Glutamatergic neuron (in vitro differentiated cells): Measurements from ENCODE around the gene METTL8. TPM values are rescaled to one million over a fixed set of nuclear protein-coding genes. Genes with fewer than 3 reads are reported as not detected.

Experiments
- DNase-seq: peaks from one replicate; pipeline ENCODE4 v3.0.0; 2022
- H3K27ac Mint-ChIP-seq: one replicate; pipeline ENCODE4 v1.8.0; 2020; ENCODE audit warnings: mild to moderate bottlenecking, mixed read lengths, inconsistent platforms; ENCODE audit not compliant: unreplicated experiment
- H3K27me3 Mint-ChIP-seq: one replicate; pipeline ENCODE4 v1.8.0; 2020; ENCODE audit warnings: mild to moderate bottlenecking, moderate library complexity, mixed read lengths, inconsistent platforms; ENCODE audit not compliant: unreplicated experiment
- H3K36me3 Mint-ChIP-seq: one replicate; pipeline ENCODE4 v1.8.0; 2020; ENCODE audit warnings: mild to moderate bottlenecking, mixed read lengths, inconsistent platforms; ENCODE audit not compliant: unreplicated experiment
- H3K4me1 Mint-ChIP-seq: one replicate; pipeline ENCODE4 v1.8.0; 2020; ENCODE audit warnings: mild to moderate bottlenecking, low read depth, mixed read lengths, inconsistent platforms; ENCODE audit not compliant: unreplicated experiment
- H3K4me3 Mint-ChIP-seq: one replicate; pipeline ENCODE4 v1.8.0; 2020; ENCODE audit warnings: mild to moderate bottlenecking, mixed read lengths, inconsistent platforms; ENCODE audit not compliant: unreplicated experiment
- H3K9me3 Mint-ChIP-seq: one replicate; pipeline ENCODE4 v1.8.0; 2020; ENCODE audit warnings: mild to moderate bottlenecking, moderate library complexity, mixed read lengths, inconsistent platforms; ENCODE audit not compliant: unreplicated experiment
- CTCF ChIP-seq: fragments of 200-600 bp; sonication (generic); IDR thresholded peaks from one replicate; pipeline ENCODE4 v1.5.0; 2021; ENCODE audit not compliant: partially characterized antibody, unreplicated experiment
- total RNA-seq: library from RNA; stranded (reverse); fragmentation: NEBNext Ultra II Directional; extraction: Animal tissue kit (Norgen Biotek cat#: 25700); gene quantifications from one replicate; pipeline ENCODE4 v1.2.1, GENCODE V29; 2021; ENCODE audit not compliant: unreplicated experiment

METTL8 gene
- total RNA-seq, 1 donor from 2014 or later: 10.9 TPM

GRCh38 chr2:171391532-171391931 is 42.3 kb downstream of the METTL8 start:
- Mint-ChIP-seq H3K27ac (no peak overlapping the region), H3K36me3 (no peaks in the 10 kb centered on the region), H3K9me3 (no peaks in the 10 kb centered on the region), H3K4me1 (peaks cover 7% of the 10 kb centered on the region), H3K27me3 (no peaks in the 10 kb centered on the region), H3K4me3 (no peak overlapping the region)
- TF ChIP-seq CTCF: no peak
- no peak for DNase-seq

- Mint-ChIP-seq H3K27ac (no peak overlapping the region), H3K4me3 (no peak overlapping the region), H3K4me1 (peaks cover 11% of the 10 kb centered on the region), H3K9me3 (no peaks in the 10 kb centered on the region), H3K36me3 (no peaks in the 10 kb centered on the region), H3K27me3 (no peaks in the 10 kb centered on the region)
- no peak for DNase-seq
- TF ChIP-seq CTCF: no peak
Measured at GRCh38 chr2:171390941-171391516, 42.8 kb downstream of the METTL8 start.

- H3K4me1 Mint-ChIP-seq: peaks cover 20% of the 10 kb centered on the region
- no peaks in the 10 kb centered on the region for H3K27me3 Mint-ChIP-seq
- H3K36me3 Mint-ChIP-seq: no peaks in the 10 kb centered on the region
- no peak overlapping the region for H3K27ac Mint-ChIP-seq
- no peak for TF ChIP-seq CTCF
- no peak overlapping the region for H3K4me3 Mint-ChIP-seq
- DNase-seq: no peak
- H3K9me3 Mint-ChIP-seq: no peaks in the 10 kb centered on the region
Measured at GRCh38 chr2:171389780-171390179, 44.0 kb downstream of the METTL8 start.

GRCh38 chr2:171389325-171389724 is 44.5 kb downstream of the METTL8 start:
- H3K4me1 Mint-ChIP-seq: peaks cover 20% of the 10 kb centered on the region
- H3K27ac Mint-ChIP-seq: no peak overlapping the region
- no peak for DNase-seq
- H3K9me3 Mint-ChIP-seq: no peaks in the 10 kb centered on the region
- no peaks in the 10 kb centered on the region for H3K27me3 Mint-ChIP-seq
- no peak for TF ChIP-seq CTCF
- no peak overlapping the region for H3K4me3 Mint-ChIP-seq
- no peaks in the 10 kb centered on the region for H3K36me3 Mint-ChIP-seq

- Mint-ChIP-seq H3K27ac (peak overlapping the region; percentile 49), H3K36me3 (no peaks in the 10 kb centered on the region), H3K4me1 (peaks cover 20% of the 10 kb centered on the region), H3K27me3 (no peaks in the 10 kb centered on the region), H3K4me3 (peak overlapping the region; percentile 44), H3K9me3 (no peaks in the 10 kb centered on the region)
- TF ChIP-seq CTCF: no peak
- no peak for DNase-seq
Measured at GRCh38 chr2:171387052-171387451, 46.7 kb downstream of the METTL8 start.
